HL-60 (cell line): Measurements from ENCODE around the gene CNPY3.

Source experiments
- TF ChIP-seq, protein P1 (sequence below): IDR thresholded peaks from one replicate; pipeline ENCODE4 v1.5.1; 2011; ENCODE audit warnings: low read length, control low read depth, inconsistent platforms; ENCODE audit not compliant: insufficient read depth
- TF ChIP-seq, protein P2 (sequence below): IDR thresholded peaks from 2 replicates; pipeline ENCODE4 v1.6.1; 2012; ENCODE audit warnings: low read depth; ENCODE audit not compliant: insufficient replicate concordance

DNA sequence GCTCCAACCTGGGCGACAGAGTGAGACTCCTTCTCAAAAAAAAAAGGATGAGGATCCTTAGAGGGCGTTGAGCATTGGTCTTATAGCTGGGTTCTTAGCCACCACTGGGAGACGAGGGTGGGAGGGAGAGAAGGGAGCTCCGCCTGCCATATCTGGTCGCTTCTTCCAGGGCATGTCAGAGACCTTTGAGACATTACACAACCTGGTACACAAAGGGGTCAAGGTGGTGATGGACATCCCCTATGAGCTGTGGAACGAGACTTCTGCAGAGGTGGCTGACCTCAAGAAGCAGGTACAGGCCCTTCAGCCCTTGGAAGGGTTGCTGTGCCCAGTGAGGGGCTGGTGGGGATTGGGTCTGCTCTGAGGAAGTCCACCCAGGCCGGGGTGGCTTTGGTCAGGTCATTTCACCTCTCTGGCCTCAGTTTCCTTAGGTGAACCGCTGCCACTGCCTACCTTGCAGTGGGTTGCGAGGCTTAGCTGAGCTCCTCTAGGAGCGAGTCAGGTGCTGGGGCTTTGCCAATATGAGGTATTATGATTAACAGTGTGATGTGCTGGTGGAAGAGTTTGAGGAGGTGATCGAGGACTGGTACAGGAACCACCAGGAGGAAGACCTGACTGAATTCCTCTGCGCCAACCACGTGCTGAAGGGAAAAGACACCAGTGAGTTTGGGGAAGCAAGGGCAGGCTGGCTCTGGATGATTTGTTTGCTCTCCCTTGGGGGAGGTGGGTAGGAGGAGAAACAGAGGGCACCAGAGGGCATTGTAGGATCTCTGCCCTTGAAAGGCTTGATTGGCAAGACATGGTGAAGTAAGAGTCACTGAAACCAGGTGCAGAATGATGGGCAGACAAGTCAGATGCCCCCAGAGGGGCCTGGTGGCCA lies 8.5 kb downstream of the CNPY3 start:
- TF ChIP-seq, protein P1, sequence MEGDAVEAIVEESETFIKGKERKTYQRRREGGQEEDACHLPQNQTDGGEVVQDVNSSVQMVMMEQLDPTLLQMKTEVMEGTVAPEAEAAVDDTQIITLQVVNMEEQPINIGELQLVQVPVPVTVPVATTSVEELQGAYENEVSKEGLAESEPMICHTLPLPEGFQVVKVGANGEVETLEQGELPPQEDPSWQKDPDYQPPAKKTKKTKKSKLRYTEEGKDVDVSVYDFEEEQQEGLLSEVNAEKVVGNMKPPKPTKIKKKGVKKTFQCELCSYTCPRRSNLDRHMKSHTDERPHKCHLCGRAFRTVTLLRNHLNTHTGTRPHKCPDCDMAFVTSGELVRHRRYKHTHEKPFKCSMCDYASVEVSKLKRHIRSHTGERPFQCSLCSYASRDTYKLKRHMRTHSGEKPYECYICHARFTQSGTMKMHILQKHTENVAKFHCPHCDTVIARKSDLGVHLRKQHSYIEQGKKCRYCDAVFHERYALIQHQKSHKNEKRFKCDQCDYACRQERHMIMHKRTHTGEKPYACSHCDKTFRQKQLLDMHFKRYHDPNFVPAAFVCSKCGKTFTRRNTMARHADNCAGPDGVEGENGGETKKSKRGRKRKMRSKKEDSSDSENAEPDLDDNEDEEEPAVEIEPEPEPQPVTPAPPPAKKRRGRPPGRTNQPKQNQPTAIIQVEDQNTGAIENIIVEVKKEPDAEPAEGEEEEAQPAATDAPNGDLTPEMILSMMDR = no peak
- TF ChIP-seq, protein P2, sequence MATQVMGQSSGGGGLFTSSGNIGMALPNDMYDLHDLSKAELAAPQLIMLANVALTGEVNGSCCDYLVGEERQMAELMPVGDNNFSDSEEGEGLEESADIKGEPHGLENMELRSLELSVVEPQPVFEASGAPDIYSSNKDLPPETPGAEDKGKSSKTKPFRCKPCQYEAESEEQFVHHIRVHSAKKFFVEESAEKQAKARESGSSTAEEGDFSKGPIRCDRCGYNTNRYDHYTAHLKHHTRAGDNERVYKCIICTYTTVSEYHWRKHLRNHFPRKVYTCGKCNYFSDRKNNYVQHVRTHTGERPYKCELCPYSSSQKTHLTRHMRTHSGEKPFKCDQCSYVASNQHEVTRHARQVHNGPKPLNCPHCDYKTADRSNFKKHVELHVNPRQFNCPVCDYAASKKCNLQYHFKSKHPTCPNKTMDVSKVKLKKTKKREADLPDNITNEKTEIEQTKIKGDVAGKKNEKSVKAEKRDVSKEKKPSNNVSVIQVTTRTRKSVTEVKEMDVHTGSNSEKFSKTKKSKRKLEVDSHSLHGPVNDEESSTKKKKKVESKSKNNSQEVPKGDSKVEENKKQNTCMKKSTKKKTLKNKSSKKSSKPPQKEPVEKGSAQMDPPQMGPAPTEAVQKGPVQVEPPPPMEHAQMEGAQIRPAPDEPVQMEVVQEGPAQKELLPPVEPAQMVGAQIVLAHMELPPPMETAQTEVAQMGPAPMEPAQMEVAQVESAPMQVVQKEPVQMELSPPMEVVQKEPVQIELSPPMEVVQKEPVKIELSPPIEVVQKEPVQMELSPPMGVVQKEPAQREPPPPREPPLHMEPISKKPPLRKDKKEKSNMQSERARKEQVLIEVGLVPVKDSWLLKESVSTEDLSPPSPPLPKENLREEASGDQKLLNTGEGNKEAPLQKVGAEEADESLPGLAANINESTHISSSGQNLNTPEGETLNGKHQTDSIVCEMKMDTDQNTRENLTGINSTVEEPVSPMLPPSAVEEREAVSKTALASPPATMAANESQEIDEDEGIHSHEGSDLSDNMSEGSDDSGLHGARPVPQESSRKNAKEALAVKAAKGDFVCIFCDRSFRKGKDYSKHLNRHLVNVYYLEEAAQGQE = no peak
